B cell (primary cell): ENCODE data around the gene DHRS7B. TPM values are rescaled to one million over a fixed set of nuclear protein-coding genes. Genes with fewer than 3 reads are reported as not detected.

Source experiments
- ATAC-seq: fragments of 200-7000 bp; cut with Tn5 transposase; one replicate; pipeline ENCODE4 v1.10.0; 2021; ENCODE audit warnings: low read depth, mild to moderate bottlenecking, moderate number of reproducible peaks, moderate library complexity
- CTCF ChIA-PET: fragments of 350-600 bp; sonication (Branson Sonifier 250); formaldehyde crosslinking; loops from one replicate; lab custom pipeline; 2021; ENCODE audit warnings: antibody characterized with exemption, inconsistent platforms; lab: Charles Lee
- POLR2A ChIA-PET: fragments of 350-600 bp; sonication (Branson Sonifier 250); formaldehyde crosslinking; loops from one replicate; lab custom pipeline; 2021; ENCODE audit warnings: antibody characterized with exemption; lab: Charles Lee
- DNase-seq: peaks from one replicate; pipeline ENCODE4 v3.0.0; 2013
- H2AFZ ChIP-seq: 2 replicates; pipeline ENCODE4 v1.6.1; 2012; ENCODE audit warnings: mild to moderate bottlenecking, low read depth, low read length; ENCODE audit not compliant: insufficient read depth, poor library complexity, severe bottlenecking
- H3K27ac ChIP-seq, 2 donors: 1 replicate in 1 of 2; 2 replicates in 1 of 2; pipeline ENCODE4 v1.5.1; 2012 to 2013; ENCODE audit warnings: low read length in 2 of 2, mild to moderate bottlenecking in 2 of 2, moderate library complexity in 1 of 2
- H3K27me3 ChIP-seq, 4 experiments: fragments of 200-600 bp in 1 of 4; sonication (generic) in 1 of 4; replicated peaks in 1 of 4; 1 replicate in 2 of 4; 2 replicates in 2 of 4; pipeline versions ENCODE4 v1.6.1 to v1.7.0; 2013 to 2016; ENCODE audit warnings: low read length in 3 of 4, mild to moderate bottlenecking in 2 of 4, mixed read lengths in 1 of 4, moderate library complexity in 1 of 4; ENCODE audit not compliant: insufficient read depth in 4 of 4, control insufficient read depth in 3 of 4; ENCODE audit errors: control extremely low read depth in 1 of 4
- H3K36me3 ChIP-seq, 2 experiments: replicated peaks in 1 of 2; 1 replicate in 1 of 2; 2 replicates in 1 of 2; pipeline versions ENCODE4 v1.6.1 to v1.7.1; 2013; ENCODE audit warnings: low read length in 1 of 2; ENCODE audit not compliant: insufficient read depth in 2 of 2, control insufficient read depth in 1 of 2; ENCODE audit errors: control extremely low read depth in 1 of 2, extremely low read depth in 1 of 2
- H3K4me1 ChIP-seq, 2 donors: fragments of 200-600 bp in 1 of 2; sonication (generic) in 1 of 2; 1 replicate in 1 of 2; 2 replicates in 1 of 2; pipeline versions ENCODE4 v1.5.1 to v1.6.1; 2013 to 2017; ENCODE audit warnings: low read length in 2 of 2; ENCODE audit not compliant: control insufficient read depth in 2 of 2, insufficient read depth in 2 of 2
- H3K4me2 ChIP-seq: replicated peaks from 2 replicates; pipeline ENCODE3; 2012; ENCODE audit warnings: mild to moderate bottlenecking, low read depth, low read length; ENCODE audit not compliant: poor library complexity, severe bottlenecking
- H3K4me3 ChIP-seq, 5 experiments: fragments of 200-600 bp in 1 of 5; sonication (generic) in 1 of 5; 1 replicate in 3 of 5; 2 replicates in 2 of 5; pipeline versions ENCODE4 v1.5.1 to v1.7.0; 2011 to 2016; ENCODE audit warnings: low read length in 4 of 5, mild to moderate bottlenecking in 4 of 5, low read depth in 2 of 5, control low read depth in 1 of 5, moderate library complexity in 1 of 5; ENCODE audit not compliant: insufficient read depth in 1 of 5; ENCODE audit errors: control extremely low read depth in 1 of 5, extremely low read depth in 1 of 5
- H3K79me2 ChIP-seq: fragments of 200-600 bp; sonication (generic); one replicate; pipeline ENCODE4 v1.6.0; 2016; ENCODE audit warnings: low read length; ENCODE audit not compliant: control insufficient read depth, insufficient read depth
- H3K9ac ChIP-seq: fragments of 200-600 bp; sonication (generic); 2 replicates; pipeline ENCODE4 v1.6.1; 2017; ENCODE audit warnings: mild to moderate bottlenecking, low read length, moderate library complexity
- H3K9me3 ChIP-seq, 3 donors: one replicate each; pipeline versions ENCODE4 v1.6.1 to v1.7.1; 2013; ENCODE audit warnings: low read length in 2 of 3; ENCODE audit not compliant: control insufficient read depth in 2 of 3, insufficient read depth in 1 of 3; ENCODE audit errors: control extremely low read depth in 1 of 3
- H4K20me1 ChIP-seq: 2 replicates; pipeline ENCODE4 v1.6.0; 2012; ENCODE audit warnings: mild to moderate bottlenecking, low read length; ENCODE audit not compliant: insufficient read depth, control insufficient read depth, poor library complexity, severe bottlenecking
- H3K27ac Mint-ChIP-seq: one replicate; pipeline ENCODE4 v1.8.0; 2021; ENCODE audit warnings: mixed read lengths
- H3K27me3 Mint-ChIP-seq: one replicate; pipeline ENCODE4 v1.8.0; 2021; ENCODE audit warnings: mixed read lengths
- H3K4me1 Mint-ChIP-seq: one replicate; pipeline ENCODE4 v1.8.0; 2021; ENCODE audit warnings: mixed read lengths
- H3K4me3 Mint-ChIP-seq: one replicate; pipeline ENCODE4 v1.8.0; 2021; ENCODE audit warnings: mixed read lengths
- H3K9me3 Mint-ChIP-seq: one replicate; pipeline ENCODE4 v1.8.0; 2022; ENCODE audit warnings: mixed read lengths; ENCODE audit not compliant: insufficient read depth
- CTCF ChIP-seq: fragments of 200-600 bp; IDR thresholded peaks from one replicate; pipeline ENCODE4 v1.8.0; 2022; ENCODE audit warnings: antibody characterized with exemption, mild to moderate bottlenecking
- EZH2 ChIP-seq: IDR thresholded peaks from 2 replicates; pipeline ENCODE4 v1.6.1; 2012; ENCODE audit warnings: borderline replicate concordance, low read depth, mild to moderate bottlenecking, moderate library complexity, low read length; ENCODE audit not compliant: insufficient read depth, poor library complexity, severe bottlenecking
- WGBS: methylation state at CpG from one replicate; pipeline ENCODE4 v1.1.5; 2013; ENCODE audit warnings: missing lambda C conversion rate; ENCODE audit not compliant: insufficient coverage; 5-methylcytosine and 5-hydroxymethylcytosine counted together
- intact Hi-C: fragments of 100-400 bp; cut with micrococcal nuclease; formaldehyde crosslinking; loops from one replicate; pipeline ENCODE4 v1.10.0; 2022
- polyA plus RNA-seq: library from polyadenylated mRNA; depleted of rRNA; stranded (reverse); fragments of >200 nt; gene quantifications from 2 replicates; pipeline ENCODE4 v1.2.3, GENCODE V29; 2012
- total RNA-seq, 2 donors: library from RNA; stranded (reverse); fragments of 120-200 nt in 1 of 2; gene quantifications; 1 replicate in 1 of 2; 2 replicates in 1 of 2; pipeline versions ENCODE4 v1.2.3 to v1.2.4, GENCODE V29; 2013 to 2022

The DHRS7B gene
- total and polyA plus RNA-seq, 2 donors (not counting 1 experiment from before 2014, with no cell fraction given): 8.2 to 13.4 TPM

- no peaks in the 10 kb centered on the region for H4K20me1 ChIP-seq
- Mint-ChIP-seq H3K4me1 (peaks cover 17% of the 10 kb centered on the region), H3K4me3 (no peak overlapping the region), H3K27me3 (no peaks in the 10 kb centered on the region), H3K9me3 (no peaks in the 10 kb centered on the region), H3K27ac (no peak overlapping the region)
- H3K4me2 ChIP-seq: no peak overlapping the region
- intact Hi-C loops: no loop called here
- ChIA-PET CTCF (no interaction called here), POLR2A (no interaction called here)
- no peak for ATAC-seq
- peaks cover 9% of the 10 kb centered on the region for H3K79me2 ChIP-seq
- H3K27me3 ChIP-seq: no peaks in the 10 kb centered on the region
- H3K9ac ChIP-seq: no peak overlapping the region
- no peak overlapping the region for H2AFZ ChIP-seq
- peaks cover 0 to 6% of the 10 kb centered on the region in 2 donors for H3K4me1 ChIP-seq
- peaks cover 0 to 5% of the 10 kb centered on the region in 2 experiments for H3K36me3 ChIP-seq
- H3K4me3 ChIP-seq: no peak overlapping the region
- H3K27ac ChIP-seq: no peak overlapping the region
- DNase-seq: no peak
- TF ChIP-seq CTCF: no peak
- TF ChIP-seq EZH2: no peak
- peaks cover 0 to 17% (median 7%) of the 10 kb centered on the region in 3 donors for H3K9me3 ChIP-seq
- no CpG with 5 or more reads among the region's 3 CpGs for WGBS
These were observed 19.7 kb downstream of the DHRS7B start for GRCh38 chr17:21146362-21147015.

- CTCF ChIA-PET: no interaction called here
- no CpG with 5 or more reads among the region's 1 CpG for WGBS
- Histone ChIP-seq H3K4me1 (no peaks in the 10 kb centered on the region), H3K9me3 (peaks cover 0 to 21% (median 7%) of the 10 kb centered on the region in 3 donors), H3K36me3 (peaks cover 0 to 5% of the 10 kb centered on the region in 2 experiments), H2AFZ (no peak overlapping the region), H3K9ac (no peak overlapping the region), H3K4me2 (no peak overlapping the region), H3K4me3 (no peak overlapping the region), H3K27me3 (no peaks in the 10 kb centered on the region), H3K79me2 (no peaks in the 10 kb centered on the region), H3K27ac (no peak overlapping the region), H4K20me1 (no peaks in the 10 kb centered on the region)
- POLR2A ChIA-PET: no interaction called here
- DNase-seq (no peak), ATAC-seq (no peak)
- Mint-ChIP-seq H3K4me1 (peaks cover 4% of the 10 kb centered on the region), H3K27me3 (no peaks in the 10 kb centered on the region), H3K4me3 (no peak overlapping the region), H3K9me3 (peaks cover 4% of the 10 kb centered on the region), H3K27ac (no peak overlapping the region)
- no peak for TF ChIP-seq CTCF
- TF ChIP-seq EZH2: no peak
- intact Hi-C loops: no loop called here
These were observed 22.9 kb downstream of the DHRS7B start for GRCh38 chr17:21149621-21150020.
